GM23338 (cell line): ENCODE results near the gene TBC1D5. TPM values are rescaled to one million over a fixed set of nuclear protein-coding genes. Genes with fewer than 3 reads are reported as not detected.

ENCODE experiments used
- ATAC-seq: fragments of 200-7000 bp; cut with Tn5 transposase; 3 replicates; pipeline ENCODE4 v1.9.1; 2020
- DNase-seq: peaks from one replicate; pipeline ENCODE4 v3.0.0-alpha.2; 2015; ENCODE audit warnings: low spot score
- H2AFZ ChIP-seq: fragments of 200-600 bp; sonication (generic); 2 replicates; pipeline ENCODE4 v1.8.0; 2016; ENCODE audit warnings: antibody characterized with exemption, mild to moderate bottlenecking, moderate library complexity
- H3F3A ChIP-seq: fragments of 200-600 bp; sonication (generic); replicated peaks from 2 replicates; pipeline ENCODE4 v1.8.0; 2017; ENCODE audit warnings: antibody characterized with exemption, mixed run types, low read depth
- H3K27ac ChIP-seq: fragments of 200-600 bp; sonication (generic); 2 replicates; pipeline ENCODE4 v1.6.1; 2016; ENCODE audit warnings: low read depth
- H3K27me3 ChIP-seq: fragments of 200-600 bp; sonication (generic); 2 replicates; pipeline ENCODE4 v1.8.0; 2016; ENCODE audit warnings: mild to moderate bottlenecking, mixed run types, moderate library complexity; ENCODE audit not compliant: insufficient read depth
- H3K36me3 ChIP-seq: fragments of 200-600 bp; sonication (generic); 2 replicates; pipeline ENCODE4 v1.8.0; 2016; ENCODE audit warnings: mild to moderate bottlenecking; ENCODE audit not compliant: insufficient read depth
- H3K4me1 ChIP-seq: fragments of 200-600 bp; sonication (generic); 2 replicates; pipeline ENCODE4 v1.8.0; 2016; ENCODE audit warnings: mild to moderate bottlenecking, moderate library complexity; ENCODE audit not compliant: insufficient read depth
- H3K4me2 ChIP-seq: fragments of 200-600 bp; sonication (generic); 2 replicates; pipeline ENCODE4 v1.7.1; 2017; ENCODE audit warnings: mixed run types
- H3K4me3 ChIP-seq: fragments of 200-600 bp; sonication (generic); 2 replicates; pipeline ENCODE4 v1.6.1; 2016; ENCODE audit warnings: mixed run types
- H3K79me2 ChIP-seq: fragments of 200-600 bp; sonication (generic); replicated peaks from 2 replicates; pipeline ENCODE4 v1.8.0; 2017; ENCODE audit warnings: mild to moderate bottlenecking; ENCODE audit not compliant: insufficient read depth
- H3K9me2 ChIP-seq: fragments of 200-600 bp; sonication (generic); 2 replicates; pipeline ENCODE4 v1.8.0; 2017; ENCODE audit not compliant: insufficient read depth
- H4K20me1 ChIP-seq: fragments of 200-600 bp; sonication (generic); replicated peaks from 2 replicates; pipeline ENCODE4 v1.8.0; 2017; ENCODE audit warnings: mild to moderate bottlenecking; ENCODE audit not compliant: insufficient read depth
- H3K27ac Mint-ChIP-seq: 2 replicates; pipeline ENCODE4 v1.8.0; 2020; ENCODE audit warnings: inconsistent platforms, mild to moderate bottlenecking, moderate library complexity, mixed read lengths
- H3K27me3 Mint-ChIP-seq: 3 replicates; pipeline ENCODE4 v1.8.0; 2022; ENCODE audit warnings: low read depth, mild to moderate bottlenecking, moderate library complexity, mixed read lengths, inconsistent platforms; ENCODE audit not compliant: insufficient read depth, poor library complexity
- H3K36me3 Mint-ChIP-seq: 3 replicates; pipeline ENCODE4 v1.8.0; 2021; ENCODE audit warnings: low read depth, mild to moderate bottlenecking, inconsistent platforms, moderate library complexity, mixed read lengths
- H3K4me1 Mint-ChIP-seq: 3 replicates; pipeline ENCODE4 v1.8.0; 2020; ENCODE audit warnings: mild to moderate bottlenecking, inconsistent platforms, mixed read lengths
- H3K4me3 Mint-ChIP-seq: 3 replicates; pipeline ENCODE4 v1.8.0; 2021; ENCODE audit warnings: moderate library complexity, mild to moderate bottlenecking, inconsistent platforms, mixed read lengths
- H3K9me3 Mint-ChIP-seq: 3 replicates; pipeline ENCODE4 v1.8.0; 2020; ENCODE audit warnings: moderate library complexity, mild to moderate bottlenecking, inconsistent platforms, mixed read lengths
- CREB1 ChIP-seq: fragments of 250-450 bp; sonication (Bioruptor Pico); IDR thresholded peaks from 2 replicates; pipeline ENCODE4 v1.5.0; 2020; ENCODE audit warnings: low read depth, mild to moderate bottlenecking, moderate library complexity
- ETS1 ChIP-seq: IDR thresholded peaks from 2 replicates; pipeline ENCODE4 v1.6.1; 2016; ENCODE audit warnings: antibody characterized with exemption
- EZH2 ChIP-seq: fragments of 200-600 bp; sonication (generic); IDR thresholded peaks from one replicate; pipeline ENCODE4 v1.8.0; 2017; ENCODE audit warnings: antibody characterized with exemption, mild to moderate bottlenecking, low read depth; ENCODE audit not compliant: unreplicated experiment
- EZH2phosphoT487 ChIP-seq: fragments of 200-600 bp; sonication (generic); IDR thresholded peaks from one replicate; pipeline ENCODE4 v1.8.1; 2018; ENCODE audit warnings: antibody characterized with exemption; ENCODE audit not compliant: unreplicated experiment
- NANOG ChIP-seq: IDR thresholded peaks from 2 replicates; pipeline ENCODE4 v1.6.1; 2016; ENCODE audit warnings: antibody characterized with exemption, borderline replicate concordance
- POLR2AphosphoS5 ChIP-seq: IDR thresholded peaks from 2 replicates; pipeline ENCODE4 v1.6.1; 2016; ENCODE audit warnings: antibody characterized with exemption, low read depth
- ZNF114 ChIP-seq: fragments of 250-450 bp; sonication (Bioruptor Pico); IDR thresholded peaks from 2 replicates; pipeline ENCODE4 v1.5.0; 2020; ENCODE audit warnings: mild to moderate bottlenecking, moderate library complexity
- polyA plus RNA-seq: library from polyadenylated mRNA; unstranded; fragments of >200 nt; fragmentation: Nextera tagmentation; extraction: Ambion mirVana; gene quantifications from 2 replicates; pipeline ENCODE4 v1.2.1, GENCODE V29; 2016
- total RNA-seq: library from RNA; depleted of rRNA; stranded (reverse); fragments of >200 nt; shearing (Covaris generic); gene quantifications from 2 replicates; pipeline ENCODE4 v1.2.3, GENCODE V29; 2014
- TF ChIP-seq, protein P1 (sequence below): IDR thresholded peaks from one replicate; pipeline ENCODE4 v1.6.1; 2018; ENCODE audit warnings: antibody characterized with exemption; ENCODE audit not compliant: unreplicated experiment

The TBC1D5 gene
- total and polyA plus RNA-seq, 2 experiments from 2014 or later = 21.8 to 48.1 TPM

DNA sequence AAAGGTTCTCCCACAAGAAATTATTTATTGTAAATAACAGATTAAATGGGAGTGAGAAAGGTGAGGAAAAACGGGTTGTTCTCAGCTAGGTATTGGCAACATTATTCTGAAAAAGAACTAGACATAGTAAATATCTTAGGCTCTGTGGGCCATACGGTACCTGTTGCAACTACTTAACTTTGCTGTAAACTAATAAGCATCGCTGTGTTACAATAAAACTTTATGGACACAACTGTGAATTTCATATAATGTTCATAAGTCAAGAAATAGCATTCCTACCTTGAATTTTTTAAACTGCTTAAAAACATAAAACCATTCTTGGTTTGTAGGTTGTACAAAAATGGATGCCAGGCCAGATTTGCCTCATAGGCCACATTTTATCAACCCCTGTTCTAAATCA is 183.9 kb downstream of the TBC1D5 start (continued):
- TF ChIP-seq, protein P1, sequence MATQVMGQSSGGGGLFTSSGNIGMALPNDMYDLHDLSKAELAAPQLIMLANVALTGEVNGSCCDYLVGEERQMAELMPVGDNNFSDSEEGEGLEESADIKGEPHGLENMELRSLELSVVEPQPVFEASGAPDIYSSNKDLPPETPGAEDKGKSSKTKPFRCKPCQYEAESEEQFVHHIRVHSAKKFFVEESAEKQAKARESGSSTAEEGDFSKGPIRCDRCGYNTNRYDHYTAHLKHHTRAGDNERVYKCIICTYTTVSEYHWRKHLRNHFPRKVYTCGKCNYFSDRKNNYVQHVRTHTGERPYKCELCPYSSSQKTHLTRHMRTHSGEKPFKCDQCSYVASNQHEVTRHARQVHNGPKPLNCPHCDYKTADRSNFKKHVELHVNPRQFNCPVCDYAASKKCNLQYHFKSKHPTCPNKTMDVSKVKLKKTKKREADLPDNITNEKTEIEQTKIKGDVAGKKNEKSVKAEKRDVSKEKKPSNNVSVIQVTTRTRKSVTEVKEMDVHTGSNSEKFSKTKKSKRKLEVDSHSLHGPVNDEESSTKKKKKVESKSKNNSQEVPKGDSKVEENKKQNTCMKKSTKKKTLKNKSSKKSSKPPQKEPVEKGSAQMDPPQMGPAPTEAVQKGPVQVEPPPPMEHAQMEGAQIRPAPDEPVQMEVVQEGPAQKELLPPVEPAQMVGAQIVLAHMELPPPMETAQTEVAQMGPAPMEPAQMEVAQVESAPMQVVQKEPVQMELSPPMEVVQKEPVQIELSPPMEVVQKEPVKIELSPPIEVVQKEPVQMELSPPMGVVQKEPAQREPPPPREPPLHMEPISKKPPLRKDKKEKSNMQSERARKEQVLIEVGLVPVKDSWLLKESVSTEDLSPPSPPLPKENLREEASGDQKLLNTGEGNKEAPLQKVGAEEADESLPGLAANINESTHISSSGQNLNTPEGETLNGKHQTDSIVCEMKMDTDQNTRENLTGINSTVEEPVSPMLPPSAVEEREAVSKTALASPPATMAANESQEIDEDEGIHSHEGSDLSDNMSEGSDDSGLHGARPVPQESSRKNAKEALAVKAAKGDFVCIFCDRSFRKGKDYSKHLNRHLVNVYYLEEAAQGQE = no peak
- no peak for TF ChIP-seq ZNF114 (CRISPR knock-in tag)

DNA sequence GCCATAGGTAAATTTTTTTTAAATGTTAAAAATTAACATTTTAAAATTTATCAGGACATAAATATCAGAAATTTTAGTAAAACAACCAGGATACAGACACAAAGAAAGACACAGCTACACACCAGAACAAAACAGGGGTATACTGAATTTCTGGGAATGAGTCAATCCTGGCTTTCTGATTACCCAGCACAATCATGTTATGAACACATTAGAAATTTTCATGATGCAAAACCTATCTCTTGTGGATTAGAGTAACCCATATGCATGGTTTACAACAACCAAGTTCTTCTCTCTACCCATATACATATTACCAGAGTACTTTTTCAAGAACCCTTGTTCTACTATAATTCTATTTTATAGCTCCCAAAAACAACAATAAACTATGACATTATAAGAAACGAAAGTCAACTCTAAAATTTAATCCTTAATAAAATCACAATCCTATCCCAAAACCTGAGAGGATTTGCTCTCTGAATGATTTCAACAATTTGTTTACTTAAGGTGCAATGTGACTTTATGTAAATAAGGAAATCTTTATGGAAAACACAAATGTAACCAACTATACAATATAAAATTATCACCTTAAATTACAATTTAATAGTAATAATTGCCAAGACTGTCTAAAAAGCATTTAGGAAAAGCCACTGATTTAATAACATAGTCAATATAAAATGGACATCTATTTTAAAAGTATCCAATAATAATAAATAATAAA is 184.5 kb downstream of the TBC1D5 start:
- H3K4me3 Mint-ChIP-seq = no peak overlapping the region
- Histone ChIP-seq H3K27me3 (no peaks in the 10 kb centered on the region), H3K9me2 (no peaks in the 10 kb centered on the region), H2AFZ (no peak overlapping the region), H3K27ac (no peak overlapping the region), H3K79me2 (no peaks in the 10 kb centered on the region), H3K4me3 (no peak overlapping the region), H3F3A (no peaks in the 10 kb centered on the region), H3K36me3 (no peaks in the 10 kb centered on the region), H4K20me1 (no peaks in the 10 kb centered on the region), H3K4me2 (no peak overlapping the region), H3K4me1 (peaks cover 13% of the 10 kb centered on the region)
- DNase-seq = no peak
- H3K4me1 Mint-ChIP-seq = peaks cover 28% of the 10 kb centered on the region
- TF ChIP-seq ZNF114 (CRISPR knock-in tag) (no peak), EZH2phosphoT487 (no peak), EZH2 (no peak), NANOG (no peak), CREB1 (CRISPR knock-in tag) (no peak), POLR2AphosphoS5 (no peak), ETS1 (no peak)
- TF ChIP-seq, protein P1 = no peak
- peaks cover 2% of the 10 kb centered on the region for H3K27me3 Mint-ChIP-seq
- no peaks in the 10 kb centered on the region for H3K36me3 Mint-ChIP-seq
- no peak for ATAC-seq
- no peaks in the 10 kb centered on the region for H3K9me3 Mint-ChIP-seq
- no peak overlapping the region for H3K27ac Mint-ChIP-seq
